LNCAP (cell line): ENCODE data around the gene GPX7.

Experiments used
- CTCF ChIP-seq: fragments of 450-650 bp; IDR thresholded peaks from 2 replicates; pipeline ENCODE4 v1.5.1; 2017; ENCODE audit warnings: mild to moderate bottlenecking

GPX7 gene

GRCh38 chr1:52602856-52603600, 857 bp downstream of the GPX7 start:
- no peak for TF ChIP-seq CTCF

- no peak for TF ChIP-seq CTCF
Observed at GRCh38 chr1:52603630-52604029, 1.5 kb downstream of the GPX7 start.

- TF ChIP-seq CTCF = no peak
Observed at GRCh38 chr1:52604063-52604770, 2.0 kb downstream of the GPX7 start.

- no peak for TF ChIP-seq CTCF
Observed at GRCh38 chr1:52613636-52614373, 11.6 kb downstream of the GPX7 start.

- TF ChIP-seq CTCF = no peak
Observed at GRCh38 chr1:52614671-52615070, 12.5 kb downstream of the GPX7 start.

- TF ChIP-seq CTCF = no peak
Observed at GRCh38 chr1:52615489-52616042, 13.4 kb downstream of the GPX7 start.

- no peak for TF ChIP-seq CTCF
Observed at GRCh38 chr1:52621950-52622349, 19.8 kb downstream of the GPX7 start.
